ENCODE measurements around the gene SH3PXD2A.

Gene SH3PXD2A

DNA sequence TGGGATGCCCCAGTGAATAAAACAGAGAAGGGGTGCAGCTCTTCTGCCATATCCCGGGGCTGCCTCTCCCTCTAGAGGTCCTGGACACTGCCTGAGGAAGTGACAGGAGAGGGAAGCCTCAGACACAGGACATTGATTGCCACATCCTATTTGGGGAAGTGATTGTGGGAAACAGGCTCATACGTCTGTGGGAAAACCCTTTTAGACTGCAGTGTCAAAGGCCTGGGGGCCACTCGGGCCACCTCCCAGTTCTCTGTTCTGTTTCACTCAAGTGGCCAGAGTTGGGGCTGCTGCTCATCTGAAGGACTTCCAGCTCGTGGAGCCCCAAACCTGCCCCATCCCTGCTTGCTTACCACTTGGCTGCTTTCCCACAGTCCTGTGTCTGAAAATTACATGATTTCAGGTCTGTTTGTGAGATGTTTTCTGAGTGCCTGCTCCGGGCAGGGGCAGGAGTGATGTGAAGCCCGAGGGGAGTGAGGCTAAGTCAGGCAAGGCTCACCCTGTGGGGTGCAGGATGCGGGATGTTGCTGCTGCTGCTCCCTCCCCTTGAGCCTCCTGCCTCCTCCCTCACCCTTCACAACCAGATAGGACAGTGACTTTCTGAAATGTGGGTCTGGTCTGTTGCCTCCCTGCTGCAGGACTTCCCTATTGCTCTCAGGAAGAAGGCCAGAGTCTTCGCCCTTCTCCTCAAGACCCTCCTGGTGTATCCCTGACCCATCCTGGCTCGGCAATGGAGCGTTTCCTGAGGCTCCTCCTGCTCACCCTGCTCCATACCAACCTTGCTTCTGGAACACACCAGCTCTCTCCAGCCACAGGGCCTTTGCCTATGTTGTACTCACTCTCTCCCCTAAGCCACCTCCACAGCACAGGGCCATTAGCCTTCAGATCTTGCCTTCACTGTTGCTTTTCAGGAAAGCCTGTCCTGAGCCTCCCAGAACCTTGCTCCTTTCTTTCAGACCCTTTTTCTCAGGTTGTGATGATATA, 303.5 kb downstream of the SH3PXD2A start:
- no peak for DNase-seq

DNA sequence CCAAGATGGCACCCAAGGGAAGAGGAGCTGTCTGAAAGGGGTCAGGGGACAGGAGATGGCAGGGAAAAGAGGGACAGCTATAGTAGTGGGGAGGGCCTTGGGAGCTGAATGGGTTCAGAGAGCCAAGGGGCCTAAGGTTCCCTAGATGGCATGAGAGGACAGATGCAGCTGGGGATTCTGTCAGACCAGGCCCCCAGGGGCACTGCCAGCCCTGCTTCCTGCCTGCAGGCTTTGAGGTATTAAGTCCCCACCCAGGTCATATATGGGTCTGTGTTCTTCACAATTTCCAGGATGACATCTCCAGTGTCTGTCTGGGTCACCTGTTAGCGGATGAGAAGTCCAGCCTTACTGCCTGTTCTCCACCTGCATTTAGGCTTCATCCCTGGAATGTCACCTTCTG, 305.1 kb downstream of the SH3PXD2A start:
- no peak for DNase-seq

DNA sequence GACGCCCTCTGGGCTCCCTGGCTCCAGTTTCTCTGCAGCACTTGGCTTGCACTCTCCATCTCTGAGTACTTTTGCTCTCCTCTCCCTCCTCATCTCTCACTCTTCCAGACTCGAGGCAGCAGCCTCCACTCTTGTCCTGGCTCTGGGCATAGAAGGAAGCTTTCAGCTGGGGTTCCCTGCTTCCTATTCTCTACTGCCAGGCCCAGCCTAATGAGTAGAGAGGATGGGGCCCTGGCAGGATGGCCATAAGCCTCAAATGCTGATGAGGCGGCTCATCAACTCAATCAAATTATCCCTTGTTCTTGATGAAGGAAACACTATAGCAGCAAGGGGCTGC, 306.1 kb downstream of the SH3PXD2A start:
- DNase-seq, result no peak

DNA sequence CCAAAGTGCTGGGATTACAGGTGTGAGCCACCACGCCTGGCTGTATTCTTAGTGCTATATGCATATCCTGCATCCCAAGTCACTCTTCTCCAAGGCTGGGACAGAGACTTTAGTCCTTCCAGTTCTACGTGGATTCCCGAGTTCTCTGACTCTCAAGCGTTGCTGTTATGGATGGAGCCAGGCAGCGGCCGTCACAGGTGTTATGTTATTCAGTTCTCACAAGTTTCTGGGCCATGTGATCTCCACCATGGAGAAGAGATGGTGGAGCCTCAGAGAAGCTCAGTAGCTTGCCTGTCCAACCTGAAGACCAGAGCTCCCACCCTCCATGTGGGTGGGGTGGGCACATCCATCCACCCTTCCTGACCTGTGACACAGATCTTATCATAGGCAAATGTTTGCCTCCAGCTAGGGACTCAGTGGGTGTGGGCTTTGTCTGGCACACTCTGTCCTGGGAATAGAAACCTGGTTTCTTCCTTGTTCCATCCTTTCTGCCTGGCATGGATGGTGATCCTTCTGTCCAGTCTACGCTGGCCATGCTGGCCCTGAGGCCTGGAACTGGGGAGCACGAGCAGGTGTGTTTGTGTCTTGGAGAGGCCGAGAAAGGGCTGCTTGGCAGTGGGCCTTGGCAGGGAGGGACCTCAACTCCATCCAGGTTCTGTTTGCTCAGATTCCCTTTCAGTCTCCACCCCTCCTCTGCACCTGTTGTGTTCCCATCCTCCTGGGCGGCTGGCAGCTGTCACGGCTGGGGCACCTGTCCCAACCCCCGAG, 306.6 kb downstream of the SH3PXD2A start:
- peak; percentile 78 for DNase-seq

DNA sequence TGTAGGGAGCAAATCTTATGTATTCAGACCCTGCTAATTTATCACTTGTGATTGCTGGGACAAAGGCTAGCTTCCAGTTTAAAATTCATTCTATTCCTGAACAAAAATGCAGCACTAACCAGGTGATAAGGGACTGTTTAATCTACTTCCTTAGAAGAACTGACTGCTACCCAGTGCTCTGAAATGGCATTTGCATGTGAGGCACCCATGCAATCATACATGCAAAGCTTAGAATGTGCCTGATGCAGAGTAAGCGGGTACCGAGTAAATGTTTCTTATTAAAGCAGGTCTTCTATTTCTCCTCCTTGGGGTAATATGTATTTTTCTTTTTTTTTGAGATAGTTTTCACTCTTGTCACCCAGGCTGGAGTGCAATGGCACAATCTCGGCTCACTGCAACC, 307.4 kb downstream of the SH3PXD2A start:
- DNase-seq, result no peak

DNA sequence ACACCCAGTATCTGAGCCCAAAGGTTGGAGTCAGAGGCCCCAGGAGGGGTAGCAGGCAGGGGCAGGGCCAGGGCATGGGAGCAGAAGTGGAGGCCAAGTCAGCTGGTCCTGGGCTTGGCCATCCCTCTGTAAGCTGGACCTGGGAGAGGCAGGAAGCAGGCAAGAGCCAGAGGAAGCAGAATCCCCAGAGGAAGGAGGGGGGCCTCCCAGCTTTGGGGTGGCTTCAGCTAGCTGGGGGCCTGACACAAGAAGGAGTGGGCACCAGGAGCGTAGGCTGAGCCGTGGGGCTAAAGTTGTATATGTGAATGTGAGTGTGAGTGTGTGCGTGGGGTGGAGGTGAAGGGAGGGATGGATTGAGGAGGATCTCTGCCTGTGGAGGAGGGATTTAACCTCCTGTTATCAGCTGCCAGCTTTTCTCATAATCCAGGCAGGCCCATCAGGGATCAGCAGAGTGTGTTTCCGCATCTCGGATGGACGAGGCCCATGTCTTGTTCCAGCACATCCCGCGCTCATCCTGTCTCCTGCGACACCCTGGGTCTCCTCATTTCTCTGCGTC, 307.9 kb downstream of the SH3PXD2A start:
- no peak for DNase-seq

DNA sequence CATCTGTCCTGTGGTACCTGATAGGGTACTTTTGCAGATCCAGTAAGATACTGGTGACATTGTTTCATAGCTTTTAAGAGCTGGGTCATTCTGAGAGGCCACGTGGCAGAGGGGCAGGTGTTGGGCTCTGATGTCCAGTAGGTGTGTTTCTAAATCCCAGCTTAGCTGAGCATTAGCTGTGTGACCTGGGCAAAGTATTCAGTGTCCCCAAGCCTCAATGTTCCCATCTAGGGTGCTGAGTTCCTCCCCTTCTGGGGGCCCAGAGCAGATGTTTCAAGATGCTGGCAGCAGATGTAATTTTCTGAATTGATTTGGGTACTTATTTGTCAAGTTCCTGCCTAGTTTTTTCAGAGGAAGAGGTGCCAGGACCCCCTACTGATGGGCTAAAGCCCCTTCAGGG, 309.0 kb downstream of the SH3PXD2A start:
- DNase-seq, result no peak

DNA sequence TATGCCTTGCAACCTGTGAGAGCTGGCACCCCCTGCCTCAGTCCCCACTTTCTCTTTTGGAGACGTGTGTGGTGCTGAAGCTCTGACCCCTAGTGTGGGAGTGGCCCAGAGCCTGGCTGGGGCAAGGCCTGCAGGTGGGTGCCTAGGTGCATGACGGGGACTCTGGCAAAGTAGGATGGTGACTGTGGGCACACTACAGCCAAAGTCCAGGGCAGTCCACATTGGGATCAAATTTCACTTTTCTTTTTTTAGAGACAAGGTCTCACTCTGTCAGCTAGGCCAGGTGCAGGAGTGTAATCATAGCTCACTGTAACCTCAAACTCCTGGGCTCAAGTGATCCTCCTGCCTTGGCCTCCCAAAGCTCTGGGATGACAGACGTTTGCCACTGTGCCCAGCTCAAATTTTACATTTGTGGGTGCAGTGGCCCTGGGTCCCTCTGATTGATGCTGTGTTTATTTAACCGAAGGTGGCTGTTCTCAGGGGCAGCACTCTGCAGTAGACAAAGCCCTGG, 309.6 kb downstream of the SH3PXD2A start:
- no peak for DNase-seq

DNA sequence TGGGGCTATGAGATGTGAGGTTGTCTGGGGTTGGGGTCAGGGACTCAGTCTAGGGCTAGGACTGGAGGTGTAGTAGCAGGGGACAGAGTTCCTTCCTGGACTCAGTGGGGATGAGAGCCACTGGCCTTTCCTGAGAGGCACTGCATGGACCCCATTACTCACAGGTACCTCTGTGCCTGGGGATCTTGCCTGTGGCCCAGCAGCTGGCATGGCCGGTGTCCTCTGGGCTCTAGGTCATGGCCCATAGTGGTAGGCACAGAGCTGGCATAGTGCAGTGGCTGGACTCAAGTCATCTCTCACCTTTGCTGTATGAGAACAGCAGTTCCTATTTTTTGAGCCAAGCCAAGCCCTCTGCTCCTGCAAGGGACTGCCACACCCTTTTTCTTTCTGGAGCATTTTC, 310.0 kb downstream of the SH3PXD2A start:
- DNase-seq, result no peak

DNA sequence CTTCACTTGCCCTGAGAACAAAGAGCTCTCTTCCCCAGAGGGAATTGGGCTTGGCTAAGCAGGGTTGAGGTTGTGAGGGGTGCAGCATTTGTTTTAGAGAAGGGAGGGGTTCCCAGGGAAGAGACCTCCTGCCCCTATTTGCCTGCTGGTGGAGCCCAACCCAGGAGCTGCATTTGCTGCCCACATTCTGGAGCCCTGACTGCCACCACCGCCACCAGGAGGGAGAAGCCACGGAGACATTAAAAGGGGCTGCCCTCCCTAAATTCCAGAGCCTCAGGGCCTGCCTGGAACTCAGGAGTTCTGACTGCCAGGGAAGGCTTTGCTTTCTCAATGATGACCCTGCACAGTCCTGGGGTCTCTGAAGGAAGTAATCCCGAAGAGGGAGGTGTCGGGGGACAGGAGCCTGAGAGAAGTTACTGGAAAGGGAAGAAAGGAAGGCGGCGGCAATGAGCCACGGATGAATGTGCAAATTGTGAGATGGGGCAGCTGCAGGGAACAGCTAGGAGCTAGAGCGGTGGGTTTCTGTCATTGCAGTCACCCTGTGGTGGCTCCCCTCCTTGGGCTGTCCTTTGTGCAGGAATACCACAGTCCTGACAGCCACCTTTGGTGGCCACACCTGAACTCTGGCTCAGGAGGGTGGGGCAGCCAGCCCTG, 310.6 kb downstream of the SH3PXD2A start:
- no peak for DNase-seq
